ENCODE results near the gene CNOT3.

GRCh38 chr19:54102421-54103169 is 35.0 kb upstream of the CNOT3 start, which contains the start of gene NDUFA3:
- TF ChIP-seq CTCF (IDR thresholded peaks at IDR 0.05) (peak in 2 of 5 experiments; percentile 5 to 23), EP300 (IDR thresholded peaks at IDR 0.05) (peak; percentile 88 to 93), POLR2A (IDR thresholded peaks at IDR 0.05) (peak; percentile 44 to 62)
